Jurkat, Clone E6-1 (cell line): ENCODE data around the gene BBIP1.

Experiments used
- DNase-seq: peaks from one replicate; pipeline ENCODE4 v3.0.0-alpha.2; 2011; ENCODE audit warnings: low read depth, low spot score
- H3K4me3 ChIP-seq: 2 replicates; pipeline ENCODE4 v1.5.1; 2011; ENCODE audit warnings: mild to moderate bottlenecking, low read length, control low read depth, moderate library complexity

Gene BBIP1

GRCh38 chr10:110852255-110852896 lies 66.6 kb downstream of the BBIP1 start:
- H3K4me3 ChIP-seq, result no peak overlapping the region
- no peak for DNase-seq

GRCh38 chr10:110851020-110851612 lies 67.9 kb downstream of the BBIP1 start:
- DNase-seq, result no peak
- H3K4me3 ChIP-seq, result no peak overlapping the region

GRCh38 chr10:110850099-110850498 lies 68.9 kb downstream of the BBIP1 start:
- DNase-seq, result no peak

More at GRCh38 chr10:110850099-110850498, 68.9 kb downstream of the BBIP1 start:
- no peak overlapping the region for H3K4me3 ChIP-seq
